Measurements from ENCODE around the gene TMOD2.

- no peak for TF ChIP-seq CTCF (IDR thresholded peaks at IDR 0.05; ENCODE audit: low read depth, low read length)
- TF ChIP-seq POLR2A (IDR thresholded peaks at IDR 0.05; ENCODE audit: extremely low read depth, insufficient read length) = no peak
These were observed 9.4 kb downstream of the TMOD2 start for GRCh38 chr15:51760805-51761204.
